ENCODE results near the gene SNCB.

The SNCB gene

GRCh38 chr5:176639981-176640380 lies 9.6 kb upstream of the SNCB start:
- TF ChIP-seq EP300 (IDR thresholded peaks at IDR 0.05; ENCODE audit: borderline replicate concordance): no peak
- no peak for TF ChIP-seq EGR1 (IDR thresholded peaks at IDR 0.05)
- TF ChIP-seq REST (IDR thresholded peaks at IDR 0.05; ENCODE audit: low read depth): no peak
- no peak for TF ChIP-seq YY1 (IDR thresholded peaks at IDR 0.05; ENCODE audit: low read depth)
- TF ChIP-seq TEAD4 (IDR thresholded peaks at IDR 0.05): no peak
- TF ChIP-seq ZBTB7A (IDR thresholded peaks at IDR 0.05; ENCODE audit: low read depth): no peak
- TF ChIP-seq CEBPB (IDR thresholded peaks at IDR 0.05): no peak
- no peak for TF ChIP-seq MAX (IDR thresholded peaks at IDR 0.05)
- TF ChIP-seq USF1 (IDR thresholded peaks at IDR 0.05): no peak
- no peak for TF ChIP-seq CREB1 (IDR thresholded peaks at IDR 0.05; ENCODE audit: low read depth)
- TF ChIP-seq TAF1 (IDR thresholded peaks at IDR 0.05; ENCODE audit: low read depth): no peak
- TF ChIP-seq NFIC (IDR thresholded peaks at IDR 0.05): no peak

GRCh38 chr5:176639208-176639607 lies 8.9 kb upstream of the SNCB start:
- TF ChIP-seq MAX (IDR thresholded peaks at IDR 0.05) (no peak), NFIC (IDR thresholded peaks at IDR 0.05) (no peak), ZBTB7A (IDR thresholded peaks at IDR 0.05; ENCODE audit: low read depth) (no peak), REST (IDR thresholded peaks at IDR 0.05; ENCODE audit: low read depth) (no peak), TCF12 (IDR thresholded peaks at IDR 0.05; ENCODE audit: low read depth) (no peak), RAD21 (IDR thresholded peaks at IDR 0.05; ENCODE audit: low read depth) (no peak), FOXM1 (IDR thresholded peaks at IDR 0.05; ENCODE audit: borderline replicate concordance, low read depth) (no peak), EGR1 (IDR thresholded peaks at IDR 0.05) (no peak), CEBPB (IDR thresholded peaks at IDR 0.05) (no peak), EP300 (IDR thresholded peaks at IDR 0.05; ENCODE audit: borderline replicate concordance) (no peak), CREB1 (IDR thresholded peaks at IDR 0.05; ENCODE audit: low read depth) (no peak), TAF1 (IDR thresholded peaks at IDR 0.05; ENCODE audit: low read depth) (no peak), TEAD4 (IDR thresholded peaks at IDR 0.05) (no peak), USF1 (IDR thresholded peaks at IDR 0.05) (no peak), YY1 (IDR thresholded peaks at IDR 0.05; ENCODE audit: low read depth) (no peak)

- TF ChIP-seq MAX (IDR thresholded peaks at IDR 0.05) (no peak), EGR1 (IDR thresholded peaks at IDR 0.05) (no peak), RAD21 (IDR thresholded peaks at IDR 0.05; ENCODE audit: low read depth) (no peak), TAF1 (IDR thresholded peaks at IDR 0.05; ENCODE audit: low read depth) (no peak), CREB1 (IDR thresholded peaks at IDR 0.05; ENCODE audit: low read depth) (no peak), REST (IDR thresholded peaks at IDR 0.05; ENCODE audit: low read depth) (no peak), YY1 (IDR thresholded peaks at IDR 0.05; ENCODE audit: low read depth) (no peak), TCF12 (IDR thresholded peaks at IDR 0.05; ENCODE audit: low read depth) (no peak), FOXM1 (IDR thresholded peaks at IDR 0.05; ENCODE audit: borderline replicate concordance, low read depth) (no peak)
These were observed 8.1 kb upstream of the SNCB start for GRCh38 chr5:176638437-176638836.

GRCh38 chr5:176637556-176637955 lies 7.2 kb upstream of the SNCB start:
- TF ChIP-seq TAF1 (IDR thresholded peaks at IDR 0.05; ENCODE audit: low read depth) (no peak), TEAD4 (IDR thresholded peaks at IDR 0.05) (no peak), RAD21 (IDR thresholded peaks at IDR 0.05; ENCODE audit: low read depth) (no peak), USF1 (IDR thresholded peaks at IDR 0.05) (no peak), MAX (IDR thresholded peaks at IDR 0.05) (no peak), ZBTB7A (IDR thresholded peaks at IDR 0.05; ENCODE audit: low read depth) (no peak), CEBPB (IDR thresholded peaks at IDR 0.05) (no peak), YY1 (IDR thresholded peaks at IDR 0.05; ENCODE audit: low read depth) (no peak), CREB1 (IDR thresholded peaks at IDR 0.05; ENCODE audit: low read depth) (no peak), NFIC (IDR thresholded peaks at IDR 0.05) (no peak), REST (IDR thresholded peaks at IDR 0.05; ENCODE audit: low read depth) (no peak), TCF12 (IDR thresholded peaks at IDR 0.05; ENCODE audit: low read depth) (no peak), EP300 (IDR thresholded peaks at IDR 0.05; ENCODE audit: borderline replicate concordance) (no peak), FOXM1 (IDR thresholded peaks at IDR 0.05; ENCODE audit: borderline replicate concordance, low read depth) (no peak), EGR1 (IDR thresholded peaks at IDR 0.05) (no peak)
